Epithelial cell of proximal tubule (primary cell): ENCODE data around the gene ABHD14A. TPM values are rescaled to one million over a fixed set of nuclear protein-coding genes. Genes with fewer than 3 reads are reported as not detected.

Experiments used
- DNase-seq: peaks from one replicate; pipeline ENCODE4 v3.0.0-alpha.2; 2011; ENCODE audit warnings: low read depth
- H3K4me3 ChIP-seq: 2 replicates; pipeline ENCODE4 v1.5.1; 2011; ENCODE audit warnings: low read depth, mild to moderate bottlenecking, low read length
- CTCF ChIP-seq: conservative IDR thresholded peaks from 2 replicates; pipeline ENCODE4 v1.5.1; 2012; ENCODE audit warnings: low read depth, mild to moderate bottlenecking, low read length
- total RNA-seq: library from RNA; depleted of rRNA; stranded (reverse); fragments of >200 nt; gene quantifications from 2 replicates; pipeline ENCODE4 v1.2.3, GENCODE V29; 2015

The ABHD14A gene
- total RNA-seq, 1 donor from 2014 or later: 13.8 TPM

- H3K4me3 ChIP-seq: no peak overlapping the region
- TF ChIP-seq CTCF: no peak
- no peak for DNase-seq
Observed at GRCh38 chr3:52010431-52010830, 35.6 kb downstream of the ABHD14A start.

GRCh38 chr3:52012699-52013098 lies 37.8 kb downstream of the ABHD14A start:
- TF ChIP-seq CTCF: no peak
- H3K4me3 ChIP-seq: no peak overlapping the region

GRCh38 chr3:52013802-52014598 lies 39.1 kb downstream of the ABHD14A start:
- no peak for TF ChIP-seq CTCF
- no peak for DNase-seq
- no peak overlapping the region for H3K4me3 ChIP-seq

More at GRCh38 chr3:52012699-52013098, 37.8 kb downstream of the ABHD14A start:
- DNase-seq: no peak

GRCh38 chr3:52014613-52015012 lies 39.7 kb downstream of the ABHD14A start:
- DNase-seq: no peak

GRCh38 chr3:52015438-52016228 lies 40.8 kb downstream of the ABHD14A start:
- H3K4me3 ChIP-seq: no peak overlapping the region
- no peak for TF ChIP-seq CTCF
- DNase-seq: no peak

More at GRCh38 chr3:52014613-52015012, 39.7 kb downstream of the ABHD14A start:
- peak; percentile 34 for TF ChIP-seq CTCF
- no peak overlapping the region for H3K4me3 ChIP-seq

- no peak for TF ChIP-seq CTCF
- H3K4me3 ChIP-seq: no peak overlapping the region
- no peak for DNase-seq
Observed at GRCh38 chr3:52017586-52017985, 42.7 kb downstream of the ABHD14A start.
